Activated naive CD4-positive, alpha-beta T cell treated with anti-CD3 and anti-CD28 coated beads, Interleukin-2, amount 50 U/mL, for 16 hours (primary cell): Measurements from ENCODE around the gene FRRS1.

ENCODE experiments used
- DNase-seq: peaks from one replicate; pipeline ENCODE4 v3.0.0-alpha.2; 2020

FRRS1 gene

GRCh38 chr1:99674115-99675064 is 92.0 kb downstream of the FRRS1 start:
- DNase-seq: no peak

GRCh38 chr1:99673315-99673714 is 93.1 kb downstream of the FRRS1 start:
- DNase-seq: no peak

GRCh38 chr1:99672530-99673213 is 93.8 kb downstream of the FRRS1 start:
- DNase-seq: no peak

GRCh38 chr1:99672038-99672437 is 94.4 kb downstream of the FRRS1 start:
- DNase-seq: no peak

- DNase-seq: no peak
Measured at GRCh38 chr1:99670583-99670982, 95.9 kb downstream of the FRRS1 start.

- no peak for DNase-seq
Measured at GRCh38 chr1:99669821-99670220, 96.6 kb downstream of the FRRS1 start.

GRCh38 chr1:99669376-99669775 is 97.1 kb downstream of the FRRS1 start:
- DNase-seq: no peak

GRCh38 chr1:99665212-99665611 is 101.2 kb downstream of the FRRS1 start:
- DNase-seq: no peak

- DNase-seq: no peak
Measured at GRCh38 chr1:99663501-99663900, 102.9 kb downstream of the FRRS1 start.

- DNase-seq: no peak
Measured at GRCh38 chr1:99662539-99663080, 103.8 kb downstream of the FRRS1 start.

- DNase-seq: no peak
Measured at GRCh38 chr1:99661780-99662179, 104.7 kb downstream of the FRRS1 start.

GRCh38 chr1:99660496-99660895 is 105.9 kb downstream of the FRRS1 start:
- DNase-seq: no peak

GRCh38 chr1:99659755-99660210 is 106.7 kb downstream of the FRRS1 start:
- DNase-seq: no peak
